Activated CD8-positive, alpha-beta memory T cell treated with anti-CD3 and anti-CD28 coated beads for 4 hours (primary cell): Measurements from ENCODE around the gene ORC4.
"Not testable (repeated sequence)": the region's sequence is repeated elsewhere in the genome, so short reads cannot be mapped to it uniquely, and the experiment has no call there.

Source experiments
- DNase-seq, 2 donors: peaks; one replicate each; pipeline ENCODE4 v3.0.0-alpha.2; 2020; ENCODE audit warnings: low read depth in 2 of 2

The ORC4 gene

DNA sequence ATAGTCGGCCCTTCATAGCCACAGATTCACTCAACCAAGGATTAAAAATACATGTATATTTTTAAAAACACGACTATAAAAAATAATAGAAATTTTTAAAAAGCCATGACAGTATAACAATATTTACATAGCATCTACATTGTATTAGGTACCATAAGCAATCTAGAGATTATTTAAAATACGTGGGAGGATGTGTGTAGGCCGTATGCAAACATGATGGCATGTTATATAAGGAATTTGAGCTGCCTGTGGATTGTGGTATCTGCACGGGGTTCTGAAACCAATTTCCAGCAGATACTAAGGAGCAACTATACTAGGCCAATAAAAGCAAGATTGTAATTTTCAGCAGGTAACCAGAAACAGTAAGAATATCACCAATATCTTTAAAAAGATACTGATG, 5.9 kb downstream of the ORC4 start:
- DNase-seq = no peak

DNA sequence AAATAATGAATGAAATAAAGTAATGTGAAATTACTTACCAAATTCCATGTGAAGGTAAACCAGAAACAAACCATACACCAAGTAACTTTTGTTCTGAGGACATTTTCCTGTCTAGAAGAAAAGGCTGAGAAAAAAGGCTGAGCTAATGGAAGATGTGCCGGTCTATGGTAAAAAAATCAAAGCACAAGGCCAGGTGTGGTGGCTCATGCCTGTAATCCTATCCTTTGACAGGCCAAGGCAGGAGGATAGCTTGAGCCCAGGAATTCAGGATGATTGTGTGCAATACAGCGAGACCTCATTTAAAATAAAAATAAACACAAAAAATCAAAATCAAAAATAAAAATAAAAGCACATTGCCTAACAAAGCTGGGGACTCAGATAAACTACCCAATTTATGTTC, 6.7 kb downstream of the ORC4 start:
- DNase-seq = no peak

DNA sequence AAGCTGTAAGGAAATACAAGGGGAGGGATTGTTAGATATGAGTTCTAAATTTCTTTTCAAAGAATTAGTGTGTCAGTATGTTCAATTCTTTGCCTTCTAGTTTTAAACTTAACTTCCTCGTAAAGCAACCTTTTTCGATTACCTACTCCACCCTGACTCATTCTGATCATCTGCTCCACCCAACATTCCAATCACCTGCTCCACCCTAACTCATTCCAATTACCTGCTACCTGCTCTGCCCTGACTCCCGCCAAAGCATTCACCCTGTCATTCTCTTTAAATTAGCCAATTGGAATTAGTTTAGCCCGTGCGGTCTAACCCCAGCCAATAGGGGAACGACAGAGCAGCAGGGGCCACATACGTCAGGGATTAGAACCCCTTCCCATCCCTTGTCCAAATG, 12.1 kb downstream of the ORC4 start:
- DNase-seq = not testable (repeated sequence)

DNA sequence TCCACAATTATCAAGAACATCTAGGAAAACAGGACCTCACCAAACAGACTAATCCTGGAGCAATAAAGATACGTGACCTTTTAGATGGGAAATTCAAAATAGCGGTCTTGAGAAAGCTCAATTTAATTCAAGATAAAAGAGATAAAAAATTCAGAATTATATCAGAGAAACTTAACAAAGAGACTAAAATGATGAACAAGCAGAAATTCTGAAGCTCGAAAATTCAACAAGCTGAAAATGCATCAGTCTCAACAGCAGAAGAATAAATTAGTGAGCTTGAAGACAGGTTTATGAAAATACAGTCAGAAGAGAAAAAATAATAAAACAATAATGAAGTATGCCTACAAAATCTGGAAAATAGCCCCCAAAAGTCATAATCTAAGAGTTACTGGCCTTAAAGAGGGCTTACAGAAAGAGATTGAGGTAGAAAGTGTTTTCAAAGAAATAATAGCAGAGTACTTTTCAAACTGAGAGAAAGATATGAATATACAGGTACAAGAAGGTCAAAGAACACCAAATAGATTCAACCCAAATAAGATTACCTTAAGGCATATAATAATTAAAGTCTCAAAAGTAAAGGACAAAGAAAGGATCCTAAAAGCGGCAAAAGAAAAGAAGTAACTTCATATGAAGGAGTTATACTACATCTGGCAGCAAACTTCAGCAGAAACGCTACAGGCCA, 13.2 kb downstream of the ORC4 start:
- no peak for DNase-seq

DNA sequence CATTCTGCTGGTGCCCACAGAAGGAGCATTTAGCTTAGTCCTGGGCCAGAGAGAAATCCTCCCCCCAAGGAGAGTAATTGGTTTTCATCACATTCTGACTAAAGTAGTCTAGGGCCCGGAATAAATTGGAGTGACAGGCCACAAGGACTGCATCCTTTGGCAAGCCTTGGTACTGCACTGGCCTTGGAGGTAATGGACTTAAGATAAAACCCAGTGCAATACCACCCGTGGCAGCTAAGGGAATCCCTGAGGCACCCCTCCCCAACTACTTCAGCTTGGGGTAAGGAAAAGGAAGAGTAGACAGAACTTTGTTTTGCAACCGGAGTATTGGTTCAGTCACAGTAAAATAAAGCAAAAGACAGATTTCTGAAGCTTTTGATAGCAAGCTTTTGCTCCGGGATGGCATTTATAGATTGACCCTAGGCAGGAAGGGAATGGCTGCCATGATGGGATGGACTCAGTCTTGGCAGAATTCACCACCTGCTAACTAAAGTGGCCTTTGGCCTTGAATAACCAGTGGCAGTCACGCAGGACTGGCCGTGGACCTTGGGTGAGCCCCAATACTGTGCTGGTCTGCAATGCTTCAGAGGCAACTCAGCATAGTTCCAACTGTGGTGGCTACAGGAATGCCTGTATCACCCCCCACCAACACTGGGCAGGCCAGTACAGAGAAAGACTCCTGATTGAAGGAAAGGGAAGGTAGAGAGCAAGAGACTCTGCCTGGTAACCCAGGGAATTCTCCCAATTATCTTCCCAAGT, 14.1 kb downstream of the ORC4 start:
- DNase-seq = no peak

DNA sequence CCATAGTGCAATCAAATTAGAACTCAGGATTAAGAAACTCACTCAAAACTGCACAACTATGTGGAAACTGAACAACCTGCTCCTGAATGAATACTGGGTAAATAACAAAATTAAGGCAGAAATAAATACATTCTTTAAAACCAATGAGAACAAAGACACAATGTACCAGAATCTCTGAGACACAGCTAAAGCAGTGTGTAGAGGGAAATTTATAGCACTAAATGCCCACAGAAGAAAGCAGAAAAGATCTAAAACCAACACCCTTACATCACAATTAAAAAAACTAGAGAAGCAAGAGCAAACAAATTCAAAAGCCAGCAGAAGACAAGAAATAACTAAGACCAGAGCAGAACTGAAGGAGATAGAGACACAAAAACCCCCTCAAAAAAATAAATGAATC, 18.1 kb downstream of the ORC4 start:
- DNase-seq = not testable (repeated sequence)

DNA sequence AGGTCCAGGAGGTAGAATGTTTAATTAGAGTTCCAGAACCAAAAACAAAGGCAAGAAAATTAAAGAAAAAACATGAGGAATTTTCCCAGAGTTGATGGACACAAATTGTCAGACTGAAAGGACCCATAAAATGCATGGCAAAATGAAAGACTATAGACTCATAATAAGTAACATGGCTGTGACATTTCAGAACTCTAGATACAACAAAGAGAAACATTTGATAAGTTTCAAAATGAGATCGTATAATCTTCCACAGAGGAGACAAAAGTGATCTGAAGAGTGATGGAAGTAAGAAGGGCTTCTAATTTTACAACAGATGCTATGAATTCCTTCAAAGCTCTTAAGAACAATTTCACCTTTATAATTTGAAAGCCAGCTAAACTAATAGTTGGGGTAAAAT, 20.4 kb downstream of the ORC4 start:
- DNase-seq = no peak

DNA sequence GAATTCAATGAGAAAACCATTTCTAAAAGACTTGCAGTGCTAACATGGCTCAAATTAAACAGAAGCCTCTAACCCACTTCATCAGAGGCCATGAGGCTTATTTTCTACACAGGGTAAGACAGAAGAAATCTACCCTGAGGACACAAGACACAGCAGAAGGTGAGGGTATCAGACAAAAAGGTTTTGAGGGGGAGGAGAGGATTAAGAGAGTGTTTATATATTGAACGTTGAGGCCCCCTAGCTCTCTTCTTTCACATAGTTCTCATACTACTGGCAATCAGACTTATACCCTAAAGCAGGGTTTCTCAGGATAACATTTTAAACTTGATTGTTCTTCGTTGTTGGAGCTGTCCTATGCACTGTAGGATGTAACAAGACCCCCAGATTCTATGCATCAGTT, 21.4 kb downstream of the ORC4 start:
- DNase-seq = no peak

DNA sequence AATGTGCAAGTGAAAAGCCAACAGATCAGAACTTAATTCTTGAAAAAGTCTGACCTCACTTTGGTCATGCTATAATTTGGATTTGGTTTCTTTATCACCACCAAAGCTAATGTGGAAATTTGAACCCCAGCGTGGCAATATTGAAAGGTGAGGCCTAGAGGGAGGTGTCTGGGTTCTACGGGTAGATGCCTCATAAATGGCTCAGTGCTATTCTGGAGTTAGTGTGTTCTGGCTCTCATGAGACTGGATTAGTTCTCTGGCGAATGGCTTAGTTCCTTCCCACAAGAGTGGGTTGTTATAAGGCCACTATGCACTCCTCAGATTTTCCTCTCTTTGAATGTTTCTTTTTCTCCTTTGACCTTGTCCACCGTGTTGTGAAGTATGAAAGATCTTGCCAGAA, 22.3 kb downstream of the ORC4 start:
- DNase-seq = no peak

DNA sequence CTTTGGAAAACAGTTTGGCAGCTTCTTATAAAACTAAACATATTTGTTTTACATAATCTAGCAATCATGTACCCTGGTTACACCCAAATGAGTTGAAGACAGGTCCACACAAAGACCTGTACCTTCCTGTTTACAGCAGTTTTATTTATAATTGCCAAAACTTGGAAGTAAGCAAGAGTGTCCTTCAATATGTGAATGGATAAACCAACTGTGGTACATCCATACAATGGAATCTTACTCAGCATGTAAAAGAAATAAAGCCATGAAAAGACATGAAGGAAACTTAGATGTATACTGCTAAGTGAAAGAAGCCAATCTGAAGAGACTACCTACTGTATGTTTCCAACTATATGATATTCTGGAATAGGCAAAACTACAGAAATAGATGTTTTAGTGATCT, 23.7 kb downstream of the ORC4 start:
- DNase-seq = no peak

DNA sequence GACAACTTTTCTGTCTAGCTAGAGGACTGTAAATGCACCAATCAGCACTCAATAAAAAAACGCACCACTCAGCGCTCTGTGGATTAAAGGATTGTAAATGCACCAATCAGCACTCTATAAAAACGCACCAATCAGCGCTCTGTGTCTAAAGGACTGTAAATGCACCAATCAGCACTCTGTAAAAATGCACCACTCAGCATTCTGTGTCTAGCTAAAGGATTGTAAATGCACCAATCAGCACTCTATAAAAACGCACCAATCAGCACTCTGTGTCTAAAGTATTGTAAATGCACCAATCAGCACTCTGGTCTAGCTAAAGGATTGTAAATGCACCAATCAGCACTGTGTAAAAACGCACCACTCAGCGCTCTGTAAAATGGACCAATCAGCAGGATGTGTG, 25.6 kb downstream of the ORC4 start:
- DNase-seq = not testable (repeated sequence)

DNA sequence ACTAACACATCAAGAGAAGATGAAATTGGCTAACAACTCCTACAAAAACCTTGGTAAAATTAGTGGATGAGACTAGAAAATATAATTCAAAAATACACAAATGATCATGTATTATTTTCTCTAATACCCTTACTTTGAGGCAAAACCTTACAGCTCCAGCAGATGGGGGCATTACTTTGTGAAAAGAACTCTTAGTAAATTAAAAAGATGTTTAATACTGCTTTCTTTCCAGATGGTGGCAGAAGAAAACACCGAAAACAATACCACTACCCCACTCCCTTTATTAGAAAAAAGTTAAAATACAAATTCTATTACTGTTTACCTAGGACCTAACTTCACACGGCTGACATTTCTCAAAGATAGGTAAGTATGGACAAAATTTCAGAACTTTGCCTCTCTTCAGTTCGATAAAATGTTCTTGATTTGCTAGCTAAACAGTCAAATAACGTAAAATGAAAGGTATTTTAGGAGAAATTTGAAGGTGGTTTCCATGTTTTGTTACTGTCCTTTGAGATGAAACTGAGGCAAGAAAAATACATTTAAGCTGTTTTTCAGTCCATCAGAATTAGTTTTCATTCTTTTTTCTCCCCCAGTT, 30.6 kb downstream of the ORC4 start:
- no peak for DNase-seq

DNA sequence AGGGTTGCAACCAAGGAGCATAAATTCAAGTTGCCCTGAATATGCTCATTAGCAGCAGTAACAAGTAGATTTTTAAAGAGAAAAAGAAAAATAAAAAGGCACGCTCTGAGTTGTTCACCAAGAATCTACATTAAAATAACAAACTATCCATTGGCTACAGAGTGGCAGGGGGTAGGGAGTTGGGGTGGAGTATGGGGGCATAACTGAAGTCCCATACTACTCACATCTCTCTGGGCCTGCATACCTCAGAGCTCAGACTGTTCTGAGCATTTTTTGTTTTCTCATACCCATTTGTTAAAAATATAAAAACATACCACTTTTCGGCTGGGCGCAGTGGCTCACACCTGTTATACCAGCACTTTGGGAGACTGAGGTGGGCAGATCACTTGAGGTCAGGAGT, 31.4 kb downstream of the ORC4 start:
- no peak for DNase-seq

DNA sequence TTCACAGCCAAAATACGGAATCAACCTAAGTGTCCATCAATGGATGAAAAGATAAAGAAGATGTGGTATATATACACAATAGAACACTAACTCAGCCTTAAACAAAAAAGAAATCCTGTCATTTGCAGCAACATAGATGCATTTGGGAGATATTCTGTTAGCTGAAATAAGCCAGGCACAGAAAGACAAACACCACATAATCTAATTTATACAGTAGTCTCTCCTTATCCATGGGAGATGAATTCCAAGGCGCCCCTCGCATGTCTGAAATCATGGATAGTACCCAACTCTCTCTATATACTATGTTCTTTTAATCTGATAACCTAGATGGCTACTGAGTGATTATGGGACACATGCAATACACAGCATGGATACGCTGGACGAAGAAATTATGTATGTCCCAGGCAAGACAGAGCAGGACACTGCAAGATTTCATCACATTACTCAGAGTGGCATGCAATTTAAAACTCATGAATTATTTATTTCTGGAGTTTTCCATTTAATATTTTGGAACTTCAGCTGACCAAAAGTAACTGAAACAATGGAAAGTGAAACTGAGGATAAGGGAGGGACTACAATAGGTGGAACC, 39.5 kb downstream of the ORC4 start:
- DNase-seq = no peak

DNA sequence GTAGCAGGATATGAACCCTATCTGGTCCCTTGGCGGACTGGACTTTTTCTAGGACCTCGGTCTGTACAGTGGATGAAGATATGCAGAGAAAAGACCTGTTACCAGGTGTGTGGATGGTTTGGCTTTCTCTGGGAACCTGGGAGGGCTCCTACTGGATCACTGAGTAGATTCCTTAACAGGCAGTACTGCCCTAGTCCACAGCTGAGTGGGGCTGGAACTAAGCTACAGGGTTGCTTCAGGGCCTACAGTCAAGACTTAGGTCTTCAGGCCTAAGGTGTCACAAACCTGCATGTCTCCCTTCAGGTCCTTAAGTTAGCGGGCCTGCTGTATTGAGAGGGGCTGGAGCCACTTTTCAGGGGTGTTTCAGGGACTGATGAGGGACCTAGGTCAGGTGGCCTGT, 42.9 kb downstream of the ORC4 start:
- DNase-seq = no peak

DNA sequence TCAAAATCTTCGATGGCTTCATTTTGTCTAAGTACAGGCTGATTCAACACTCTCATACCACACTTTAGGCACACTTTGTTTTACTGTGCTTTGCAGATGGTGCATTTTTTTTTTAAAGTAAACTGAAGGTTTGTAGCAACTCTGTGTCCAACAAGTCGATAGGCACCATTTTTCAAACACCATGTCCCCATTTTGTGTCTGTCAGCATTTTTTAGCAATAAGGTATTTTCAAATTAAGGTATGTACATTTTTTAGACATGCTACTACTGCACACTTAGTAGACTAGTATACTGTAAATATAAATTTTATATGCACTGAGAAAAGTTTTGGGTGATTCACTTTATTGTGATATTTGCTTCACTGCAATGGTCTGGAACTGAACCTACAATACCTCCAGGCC, 44.4 kb downstream of the ORC4 start:
- no peak for DNase-seq

DNA sequence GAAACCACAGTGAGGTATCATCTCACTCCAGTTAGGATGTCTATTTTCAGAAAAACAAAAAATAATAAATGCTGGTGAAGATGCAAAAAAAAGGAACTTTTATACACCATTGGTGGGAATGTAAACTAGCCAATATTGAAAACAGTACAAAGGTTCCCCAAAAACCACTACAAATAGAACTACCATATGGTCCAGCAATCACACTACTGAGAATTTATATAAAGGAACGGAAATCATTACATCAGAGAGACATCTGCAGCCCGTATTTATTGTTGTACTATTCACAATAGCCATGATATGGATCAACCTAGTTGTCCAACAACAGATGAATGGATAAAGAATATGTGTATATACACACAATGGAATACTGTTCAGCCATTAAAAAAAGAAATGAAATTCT, 52.0 kb downstream of the ORC4 start:
- DNase-seq = no peak

DNA sequence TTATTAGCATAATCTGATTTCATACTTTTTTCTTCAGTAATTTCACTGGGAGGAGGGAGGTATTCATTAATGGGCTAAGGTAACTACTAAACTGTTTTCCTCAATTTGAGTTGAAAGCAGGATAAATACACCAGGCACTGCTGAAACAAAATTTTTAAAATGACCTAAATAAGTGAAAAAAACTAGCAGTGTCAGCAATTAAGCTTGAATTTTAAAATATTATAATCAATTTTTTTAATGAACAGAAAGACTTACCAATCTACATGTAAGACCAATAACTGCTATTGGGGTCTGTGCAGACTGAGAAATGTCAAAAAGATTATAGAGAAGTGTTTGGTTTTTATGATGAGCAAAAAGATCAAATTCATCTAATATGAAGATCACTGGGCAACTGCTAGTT, 68.4 kb downstream of the ORC4 start:
- no peak for DNase-seq

DNA sequence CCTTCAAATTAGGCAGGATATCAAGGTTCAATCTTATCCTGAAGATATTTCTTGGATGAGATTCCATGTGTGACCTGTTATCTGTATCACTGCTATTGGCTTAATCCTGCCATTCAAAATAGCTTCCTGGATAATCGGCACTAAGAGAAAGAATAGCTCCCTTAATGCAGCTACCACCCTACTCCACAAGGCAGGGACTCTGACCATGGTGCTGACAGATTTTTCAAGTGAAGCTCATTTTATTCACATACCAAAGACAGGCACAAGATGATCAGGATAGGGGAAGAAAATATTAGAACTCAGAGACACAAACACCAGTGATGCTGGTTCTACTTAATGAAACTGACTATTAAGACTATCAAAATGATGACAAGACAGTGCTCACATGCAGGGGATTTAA, 74.9 kb downstream of the ORC4 start:
- DNase-seq = no peak

DNA sequence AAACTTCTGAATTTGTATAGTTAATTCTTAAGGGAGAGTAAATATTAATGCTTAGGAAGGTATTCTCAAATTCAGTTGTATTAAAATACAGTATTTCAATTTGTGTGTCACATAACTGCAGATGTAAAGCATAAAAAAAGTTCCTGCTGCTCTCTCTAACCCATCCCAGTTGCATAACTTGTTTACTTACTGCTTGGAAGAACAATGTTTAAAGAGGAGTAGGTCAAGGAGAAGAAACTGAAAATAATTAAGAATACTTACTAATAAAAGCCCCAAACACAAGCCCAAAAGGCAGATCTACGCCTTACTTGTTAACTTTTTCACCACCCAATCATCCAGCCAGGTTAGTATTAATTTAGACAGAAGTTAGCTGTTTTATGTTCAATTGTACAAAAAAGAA, 81.2 kb downstream of the ORC4 start:
- DNase-seq = no peak

DNA sequence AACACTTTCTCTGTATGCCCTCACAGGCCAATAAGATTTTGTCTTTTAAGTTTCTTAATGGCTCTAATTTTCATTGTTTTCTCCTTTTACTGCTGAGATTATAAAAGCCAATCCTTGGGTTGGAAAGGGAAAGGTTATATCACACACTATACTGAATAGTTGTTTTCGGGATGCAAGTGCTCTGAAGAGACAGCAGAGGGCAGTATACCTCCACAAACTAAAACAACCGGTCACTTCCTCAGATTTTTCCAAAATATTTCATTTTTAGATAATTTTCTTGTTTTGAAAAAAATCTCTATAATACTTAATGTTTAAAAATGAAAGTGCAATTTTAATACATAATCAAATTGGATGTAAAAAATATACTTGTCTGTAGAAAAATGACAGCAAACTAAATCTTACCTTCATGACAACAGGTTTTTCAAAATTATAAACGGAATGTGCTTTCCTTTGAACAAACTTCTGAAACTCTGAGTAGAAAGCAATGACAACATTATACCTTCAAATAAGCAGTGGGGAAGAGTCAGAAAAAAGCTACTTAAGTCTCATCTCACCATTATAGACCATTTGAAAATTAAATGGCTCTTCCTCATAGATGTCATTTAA, 82.7 kb downstream of the ORC4 start:
- no peak for DNase-seq

DNA sequence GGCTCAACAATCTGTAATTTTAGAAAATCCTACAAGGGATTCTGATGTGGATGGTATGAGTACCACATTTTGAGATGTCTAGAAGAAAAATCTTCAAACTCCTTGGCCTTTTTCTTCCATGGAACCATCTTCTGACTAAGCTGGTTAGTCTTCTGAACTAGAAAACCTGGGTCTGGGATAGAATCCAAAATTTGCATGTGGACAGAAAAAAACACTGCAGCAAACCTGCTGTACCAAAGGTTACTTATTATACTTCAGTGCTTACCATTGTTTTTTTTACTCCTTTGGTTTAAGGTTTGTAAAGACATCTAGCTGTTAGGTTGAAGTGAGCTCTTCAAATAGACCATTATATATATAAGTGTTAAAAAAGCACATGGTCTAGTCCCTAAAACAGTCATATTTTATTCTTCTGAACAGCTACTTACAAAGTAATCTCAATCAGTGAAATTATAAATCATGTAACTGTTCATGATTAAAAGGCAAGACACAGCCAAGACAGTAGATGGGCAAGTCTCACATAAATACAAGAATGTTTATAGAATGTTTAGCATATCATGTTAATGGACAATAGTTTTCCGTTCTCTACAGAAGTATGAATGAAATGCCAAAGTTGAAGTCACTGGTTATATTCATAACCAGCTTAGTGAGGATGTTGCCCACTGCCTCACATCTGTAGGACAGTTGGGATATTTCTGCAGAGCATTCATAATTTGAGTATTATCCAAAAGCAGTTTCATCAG, 85.5 kb downstream of the ORC4 start:
- no peak for DNase-seq
